Transverse colon (tissue), 4 donors: Measurements from ENCODE around the gene KIF16B.

Experiments used
- POLR2A ChIP-seq: fragments of 450-650 bp; IDR thresholded peaks from one replicate; pipeline ENCODE4 v1.6.1; 2016; ENCODE audit warnings: antibody characterized with exemption, mild to moderate bottlenecking, moderate library complexity
- POLR2AphosphoS5 ChIP-seq, 3 donors: sonication (generic); formaldehyde crosslinking; IDR thresholded peaks; one replicate each; pipeline ENCODE4 v1.6.1; 2016; ENCODE audit warnings: antibody characterized with exemption in 3 of 3
- TF ChIP-seq, protein P1 (sequence below), 5 experiments: fragments of 200-600 bp in 3 of 5; fragments of 450-650 bp in 2 of 5; sonication (generic) in 3 of 5; IDR thresholded peaks; 1 replicate in 2 of 5; 2 replicates in 3 of 5; pipeline ENCODE4 v1.5.1; 2016 to 2017; ENCODE audit warnings: antibody characterized with exemption in 5 of 5, inconsistent platforms in 3 of 5, mild to moderate bottlenecking in 2 of 5, moderate library complexity in 1 of 5

DNA sequence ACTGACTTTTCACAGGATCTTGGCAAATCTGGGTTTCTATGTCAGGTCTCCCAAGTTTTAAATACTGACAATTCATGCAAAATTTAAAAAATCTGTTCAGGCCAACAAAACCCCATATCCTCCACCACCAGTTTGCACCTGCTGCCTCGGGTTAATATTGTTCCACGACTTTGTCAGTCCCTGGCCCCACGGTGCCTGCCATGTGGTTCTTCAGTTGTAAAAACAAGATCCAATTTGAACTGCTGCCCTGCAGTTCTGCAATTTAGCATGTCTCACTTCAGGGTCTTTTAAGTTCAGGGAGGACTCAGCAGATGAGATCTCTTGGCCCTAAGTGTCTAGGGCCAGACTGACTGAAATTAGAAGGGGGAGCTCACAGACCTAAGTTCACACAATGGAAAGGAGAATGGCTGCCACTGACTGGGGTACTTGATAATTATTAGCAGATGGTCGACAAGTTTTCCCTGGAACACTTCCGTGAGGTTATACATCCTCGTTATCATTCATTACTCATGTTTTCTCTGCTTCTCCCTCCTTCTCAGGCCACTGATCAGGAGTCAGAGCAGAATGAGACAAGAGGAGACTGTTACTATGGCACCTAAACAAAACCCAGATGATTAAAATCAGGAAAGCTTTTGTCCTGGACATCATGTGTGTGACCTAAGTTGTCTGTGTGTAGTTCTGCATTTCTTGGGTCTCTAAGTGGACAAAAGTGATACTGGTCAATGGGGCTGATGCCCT, 223.6 kb downstream of the KIF16B start:
- TF ChIP-seq POLR2A (no peak), POLR2AphosphoS5 (IDR thresholded peaks at IDR 0.05) (no peak)
- TF ChIP-seq, protein P1, sequence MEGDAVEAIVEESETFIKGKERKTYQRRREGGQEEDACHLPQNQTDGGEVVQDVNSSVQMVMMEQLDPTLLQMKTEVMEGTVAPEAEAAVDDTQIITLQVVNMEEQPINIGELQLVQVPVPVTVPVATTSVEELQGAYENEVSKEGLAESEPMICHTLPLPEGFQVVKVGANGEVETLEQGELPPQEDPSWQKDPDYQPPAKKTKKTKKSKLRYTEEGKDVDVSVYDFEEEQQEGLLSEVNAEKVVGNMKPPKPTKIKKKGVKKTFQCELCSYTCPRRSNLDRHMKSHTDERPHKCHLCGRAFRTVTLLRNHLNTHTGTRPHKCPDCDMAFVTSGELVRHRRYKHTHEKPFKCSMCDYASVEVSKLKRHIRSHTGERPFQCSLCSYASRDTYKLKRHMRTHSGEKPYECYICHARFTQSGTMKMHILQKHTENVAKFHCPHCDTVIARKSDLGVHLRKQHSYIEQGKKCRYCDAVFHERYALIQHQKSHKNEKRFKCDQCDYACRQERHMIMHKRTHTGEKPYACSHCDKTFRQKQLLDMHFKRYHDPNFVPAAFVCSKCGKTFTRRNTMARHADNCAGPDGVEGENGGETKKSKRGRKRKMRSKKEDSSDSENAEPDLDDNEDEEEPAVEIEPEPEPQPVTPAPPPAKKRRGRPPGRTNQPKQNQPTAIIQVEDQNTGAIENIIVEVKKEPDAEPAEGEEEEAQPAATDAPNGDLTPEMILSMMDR (IDR thresholded peaks at IDR 0.05): no peak
